ENCODE data around the gene SYT14.
"Not testable (repeated sequence)": the region's sequence is repeated elsewhere in the genome, so short reads cannot be mapped to it uniquely, and the experiment has no call there.

Gene SYT14

GRCh38 chr1:209948155-209948554 lies 10.1 kb downstream of the SYT14 start:
- no peak overlapping the region for H3K4me3 ChIP-seq (ENCODE audit: low read depth, low read length)
- DNase-seq (ENCODE audit: low read depth) = no peak
- TF ChIP-seq CTCF (IDR thresholded peaks at IDR 0.05; ENCODE audit: control insufficient read depth, extremely low read depth, insufficient read depth) = no peak

GRCh38 chr1:209956116-209956515 lies 18.1 kb downstream of the SYT14 start:
- no peak for TF ChIP-seq CTCF (IDR thresholded peaks at IDR 0.05; ENCODE audit: control insufficient read depth, extremely low read depth, insufficient read depth)

DNA sequence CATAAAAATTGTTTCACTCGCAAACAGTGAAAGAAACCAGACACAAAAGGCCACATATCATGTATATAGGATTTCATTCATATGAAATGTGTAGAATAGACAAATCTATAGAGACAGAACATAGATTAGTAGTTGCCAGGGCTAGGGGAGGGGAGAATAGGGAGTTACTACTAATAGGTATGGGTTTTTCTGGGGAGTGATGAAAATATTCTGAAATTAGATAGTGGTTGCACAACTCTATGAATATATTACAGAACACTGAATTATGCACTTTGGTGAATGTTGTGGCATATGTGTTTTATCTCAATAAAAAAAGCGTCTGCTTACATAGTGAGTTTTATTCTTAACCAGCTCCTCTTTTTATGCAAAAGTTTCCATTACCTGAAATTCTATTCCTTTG lies 21.6 kb downstream of the SYT14 start:
- H3K4me3 ChIP-seq (ENCODE audit: low read depth, low read length) = no peak overlapping the region

More at GRCh38 chr1:209956116-209956515, 18.1 kb downstream of the SYT14 start:
- no peak for DNase-seq (ENCODE audit: low read depth)
- H3K4me3 ChIP-seq (ENCODE audit: low read depth, low read length) = no peak overlapping the region

GRCh38 chr1:209960926-209961325 lies 22.9 kb downstream of the SYT14 start:
- no peak for TF ChIP-seq CTCF (IDR thresholded peaks at IDR 0.05; ENCODE audit: control insufficient read depth, extremely low read depth, insufficient read depth)
- H3K4me3 ChIP-seq (ENCODE audit: low read depth, low read length) = no peak overlapping the region
- no peak for DNase-seq (ENCODE audit: low read depth)

More for the DNA sequence above, 21.6 kb downstream of the SYT14 start:
- TF ChIP-seq CTCF (IDR thresholded peaks at IDR 0.05; ENCODE audit: control insufficient read depth, extremely low read depth, insufficient read depth) = no peak
- no peak for DNase-seq (ENCODE audit: low read depth)

DNA sequence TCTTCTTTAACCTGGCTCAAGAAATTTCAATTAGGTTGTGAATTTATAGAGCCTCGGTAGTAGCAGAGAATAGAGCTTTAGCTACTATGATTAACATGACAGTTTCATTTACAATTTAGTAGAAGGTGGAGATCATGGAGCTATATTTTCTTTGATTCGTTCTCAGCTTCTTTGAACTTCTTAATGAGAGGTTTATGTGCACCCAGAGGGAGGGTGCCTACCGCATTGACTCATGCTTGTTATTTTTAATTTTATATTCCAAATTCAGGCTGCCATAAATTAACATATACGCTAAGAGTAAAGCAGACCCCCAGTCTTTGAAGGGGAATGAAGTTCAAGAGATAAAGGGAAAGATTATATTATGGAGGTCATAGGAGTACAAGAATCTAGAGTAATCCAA lies 24.4 kb downstream of the SYT14 start:
- DNase-seq (ENCODE audit: low read depth) = no peak
- H3K4me3 ChIP-seq (ENCODE audit: low read depth, low read length) = no peak overlapping the region
- TF ChIP-seq CTCF (IDR thresholded peaks at IDR 0.05; ENCODE audit: control insufficient read depth, extremely low read depth, insufficient read depth) = no peak

GRCh38 chr1:209962856-209963255 lies 24.8 kb downstream of the SYT14 start:
- no peak overlapping the region for H3K4me3 ChIP-seq (ENCODE audit: low read depth, low read length)
- DNase-seq (ENCODE audit: low read depth) = no peak
- no peak for TF ChIP-seq CTCF (IDR thresholded peaks at IDR 0.05; ENCODE audit: control insufficient read depth, extremely low read depth, insufficient read depth)

GRCh38 chr1:209965996-209966395 lies 28.0 kb downstream of the SYT14 start:
- DNase-seq (ENCODE audit: low read depth) = no peak
- no peak for TF ChIP-seq CTCF (IDR thresholded peaks at IDR 0.05; ENCODE audit: control insufficient read depth, extremely low read depth, insufficient read depth)
- no peak overlapping the region for H3K4me3 ChIP-seq (ENCODE audit: low read depth, low read length)

GRCh38 chr1:209978721-209979120 lies 40.7 kb downstream of the SYT14 start:
- not testable (repeated sequence) for H3K4me3 ChIP-seq (ENCODE audit: low read depth, low read length); DNase-seq (ENCODE audit: low read depth)
